Inflammatory macrophage (primary cell): Measurements from ENCODE around the gene SHB.

Source experiments
- DNase-seq, 2 donors: peaks; one replicate each; pipeline ENCODE4 v3.0.0-alpha.2; 2020 to 2022
- total RNA-seq, 18 experiments: gene quantifications; one replicate each; lab custom pipeline; 2026; ENCODE audit warnings: mixed read lengths in 6 of 18, inconsistent platforms in 2 of 18; lab: John Stamatoyannopoulos, UW

The SHB gene, protein sequence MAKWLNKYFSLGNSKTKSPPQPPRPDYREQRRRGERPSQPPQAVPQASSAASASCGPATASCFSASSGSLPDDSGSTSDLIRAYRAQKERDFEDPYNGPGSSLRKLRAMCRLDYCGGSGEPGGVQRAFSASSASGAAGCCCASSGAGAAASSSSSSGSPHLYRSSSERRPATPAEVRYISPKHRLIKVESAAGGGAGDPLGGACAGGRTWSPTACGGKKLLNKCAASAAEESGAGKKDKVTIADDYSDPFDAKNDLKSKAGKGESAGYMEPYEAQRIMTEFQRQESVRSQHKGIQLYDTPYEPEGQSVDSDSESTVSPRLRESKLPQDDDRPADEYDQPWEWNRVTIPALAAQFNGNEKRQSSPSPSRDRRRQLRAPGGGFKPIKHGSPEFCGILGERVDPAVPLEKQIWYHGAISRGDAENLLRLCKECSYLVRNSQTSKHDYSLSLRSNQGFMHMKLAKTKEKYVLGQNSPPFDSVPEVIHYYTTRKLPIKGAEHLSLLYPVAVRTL
- 0.52 to 27.8 (median 10.3) reads per million in 18 experiments for total RNA-seq

DNA sequence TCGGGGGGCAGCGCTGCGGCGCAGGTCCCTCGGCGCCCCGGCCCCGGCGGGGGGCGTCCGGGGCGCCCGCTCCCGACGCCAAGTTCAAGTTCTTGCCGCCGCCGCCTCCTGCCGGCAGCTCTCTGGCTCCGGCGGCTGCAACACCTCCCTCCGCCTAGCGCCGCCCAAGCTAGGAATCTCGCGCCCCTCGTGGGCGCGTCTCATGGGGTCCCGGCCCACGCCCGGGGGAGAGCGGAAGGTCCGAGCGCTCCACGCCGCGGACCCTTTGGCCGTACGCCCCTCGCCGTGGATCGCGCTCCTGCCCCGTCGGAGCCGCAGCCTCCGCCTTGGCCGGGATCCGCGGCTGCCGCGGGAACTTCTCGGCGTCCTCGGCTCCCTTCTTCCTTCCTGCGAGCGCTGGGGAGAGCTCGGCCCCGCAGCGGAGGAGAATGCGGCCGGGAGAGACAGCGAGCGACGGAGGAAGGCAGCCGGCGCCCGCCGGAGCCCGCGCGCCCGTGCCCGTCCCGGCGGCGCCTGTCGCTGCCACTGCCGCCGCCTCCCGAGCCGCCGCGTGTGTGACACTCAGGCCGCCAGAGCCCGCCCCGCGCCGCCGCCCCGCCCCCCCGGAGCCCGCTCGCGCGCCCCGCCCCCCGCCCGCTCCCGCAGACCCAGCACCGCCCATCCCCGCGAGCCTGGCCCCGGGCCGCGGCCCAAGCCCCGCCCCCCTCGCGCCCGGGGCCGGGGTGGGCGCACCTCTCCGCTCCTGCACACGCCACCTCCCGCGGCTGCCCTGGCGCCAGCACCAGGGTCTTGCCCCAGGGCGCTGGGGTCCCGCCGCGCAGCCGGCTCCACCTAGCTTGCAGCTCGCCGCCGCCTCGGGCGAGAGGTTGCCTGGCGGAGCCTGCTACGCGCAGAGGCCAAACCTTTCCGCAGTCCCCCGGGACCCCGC lies at the start of gene SHB:
SHB (minus strand) TSS at position 527 of the 928 bp plus-strand sequence. CDS start 582 bp downstream, outside the sequence.
- peak; percentile 59 to 88 for DNase-seq

DNA sequence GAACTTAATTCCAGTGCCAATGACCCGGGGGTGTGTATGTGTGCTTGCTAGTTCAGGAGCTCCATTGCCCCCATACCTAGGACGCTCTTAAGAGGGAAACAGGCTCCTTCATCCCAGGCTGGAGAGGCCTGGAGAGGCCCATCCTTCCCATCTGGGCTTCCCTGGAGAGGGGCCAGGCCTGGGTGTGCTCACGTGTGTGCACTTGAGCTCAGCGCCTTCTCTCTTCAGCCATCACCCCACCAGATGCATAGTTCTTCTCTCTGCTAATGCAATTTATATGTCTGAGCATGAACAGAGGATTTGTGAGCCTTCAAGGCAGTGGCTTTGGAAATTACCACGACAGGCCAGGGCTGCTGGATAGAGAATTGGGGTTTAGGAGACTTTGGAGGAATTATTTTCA lies 48.6 kb upstream of the SHB start:
- DNase-seq: no peak

DNA sequence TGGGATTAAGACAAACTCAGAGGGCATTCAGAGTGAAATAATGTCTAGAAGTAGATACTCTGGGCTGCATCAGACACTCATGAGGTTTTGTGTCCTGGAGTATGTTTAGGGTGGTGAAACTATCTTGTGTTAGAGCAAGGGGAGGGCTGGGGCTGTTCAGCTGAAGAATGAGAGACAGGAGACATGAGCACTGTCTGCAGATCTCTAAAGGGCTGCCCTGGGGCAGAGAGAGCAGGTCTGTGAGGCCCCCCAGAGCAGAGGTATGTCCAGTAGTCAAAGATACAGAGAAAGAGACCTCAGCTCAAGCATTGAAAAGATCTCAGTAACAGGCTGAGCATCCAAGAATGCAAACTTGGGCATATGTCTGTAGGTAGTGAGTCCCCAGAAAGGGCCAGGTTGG lies 45.9 kb upstream of the SHB start:
- no peak for DNase-seq

DNA sequence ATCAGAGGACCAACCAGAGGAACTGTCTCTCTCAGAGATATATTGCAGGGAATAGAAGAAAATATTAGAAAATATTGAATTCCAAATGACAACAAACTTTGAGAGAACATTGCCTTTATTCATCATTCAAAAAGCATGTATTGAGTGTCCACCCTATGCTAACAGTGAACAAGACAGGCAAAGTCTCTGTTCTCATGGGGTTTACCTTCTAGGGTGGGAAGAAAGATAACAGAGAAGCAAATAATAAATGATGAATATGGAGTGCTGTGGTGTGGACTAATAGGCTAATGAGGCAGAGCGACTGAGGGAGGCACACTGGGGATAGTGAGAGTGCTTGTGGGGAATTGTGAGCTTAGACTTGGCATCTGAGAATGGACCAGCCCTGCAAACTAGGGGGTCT lies 43.4 kb upstream of the SHB start:
- DNase-seq: no peak

DNA sequence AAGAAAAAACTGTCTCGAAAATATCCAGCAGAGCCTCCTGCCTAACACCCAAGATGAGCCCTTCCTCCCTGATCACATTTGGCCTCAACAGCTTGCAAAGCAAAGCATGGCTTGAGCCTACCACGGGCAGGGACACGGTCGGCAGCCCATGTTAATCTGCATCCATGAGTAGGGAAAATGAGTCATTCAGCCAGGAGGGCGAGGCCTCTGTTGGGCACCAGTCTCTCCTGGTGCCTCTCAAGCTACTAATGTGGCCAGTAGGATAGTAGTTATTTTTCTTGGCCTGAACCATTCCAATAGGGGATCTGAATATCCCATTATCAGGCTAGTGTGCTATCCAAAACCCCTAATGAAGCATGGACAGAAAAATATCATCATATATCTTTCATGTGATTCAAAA lies 43.0 kb upstream of the SHB start:
- DNase-seq: no peak

DNA sequence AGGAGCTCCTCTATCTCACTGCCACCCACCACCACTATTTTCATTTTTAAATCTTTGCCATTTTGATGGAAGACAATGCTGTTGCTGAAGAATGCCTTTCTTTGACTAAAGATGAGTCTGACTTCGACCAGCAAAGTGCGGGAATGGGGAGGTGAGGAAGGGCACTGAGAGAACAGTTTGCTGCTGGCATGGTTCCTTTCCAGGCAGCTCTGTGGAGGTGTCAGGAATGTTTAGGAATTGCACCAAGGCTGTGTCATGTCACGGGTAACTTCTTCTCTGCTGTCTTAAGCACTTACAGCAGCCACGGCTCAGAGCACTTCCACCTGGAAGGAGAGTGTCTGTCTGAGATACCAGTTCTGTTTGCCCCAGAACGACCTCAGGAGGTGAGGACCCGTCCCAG lies 41.4 kb upstream of the SHB start:
- no peak for DNase-seq

DNA sequence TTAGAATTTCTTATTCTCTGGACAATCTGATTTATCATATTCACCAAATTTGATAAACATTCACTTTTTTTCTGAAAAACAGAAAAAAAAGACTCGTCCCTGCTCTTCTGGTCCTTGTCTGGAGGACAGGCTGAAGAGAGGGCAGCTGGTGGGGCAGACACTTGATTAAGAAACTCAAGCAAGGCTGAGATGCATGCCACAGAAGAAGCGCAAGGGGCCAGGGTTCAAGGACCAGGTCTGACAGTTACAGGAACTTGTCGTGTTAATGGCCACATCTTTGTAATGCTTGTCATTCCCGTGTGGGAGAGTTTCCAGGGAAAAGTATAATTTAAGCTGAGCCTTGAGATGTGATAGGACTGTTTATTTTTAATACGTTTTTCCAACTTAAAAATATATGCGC lies 40.6 kb upstream of the SHB start:
- no peak for DNase-seq

DNA sequence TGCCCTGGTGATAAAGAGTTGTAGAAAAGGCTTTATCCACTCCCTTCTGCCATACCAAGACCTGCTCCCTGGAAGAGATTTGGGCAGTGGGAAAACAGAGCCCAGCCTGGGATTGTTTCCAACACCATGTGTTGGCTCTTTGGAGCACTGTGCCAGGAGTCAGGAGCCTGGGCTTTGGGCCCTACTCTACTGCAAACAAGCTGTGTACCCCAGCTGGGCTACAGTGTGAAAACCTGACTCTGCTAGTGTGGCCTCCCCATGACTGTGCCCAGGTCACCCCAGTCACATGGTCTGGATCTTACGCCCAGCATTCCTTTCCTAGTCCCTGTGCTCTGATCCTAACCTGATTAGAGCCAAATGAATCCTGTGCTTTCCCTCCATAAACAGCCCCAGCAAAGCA lies 39.3 kb upstream of the SHB start:
- no peak for DNase-seq

DNA sequence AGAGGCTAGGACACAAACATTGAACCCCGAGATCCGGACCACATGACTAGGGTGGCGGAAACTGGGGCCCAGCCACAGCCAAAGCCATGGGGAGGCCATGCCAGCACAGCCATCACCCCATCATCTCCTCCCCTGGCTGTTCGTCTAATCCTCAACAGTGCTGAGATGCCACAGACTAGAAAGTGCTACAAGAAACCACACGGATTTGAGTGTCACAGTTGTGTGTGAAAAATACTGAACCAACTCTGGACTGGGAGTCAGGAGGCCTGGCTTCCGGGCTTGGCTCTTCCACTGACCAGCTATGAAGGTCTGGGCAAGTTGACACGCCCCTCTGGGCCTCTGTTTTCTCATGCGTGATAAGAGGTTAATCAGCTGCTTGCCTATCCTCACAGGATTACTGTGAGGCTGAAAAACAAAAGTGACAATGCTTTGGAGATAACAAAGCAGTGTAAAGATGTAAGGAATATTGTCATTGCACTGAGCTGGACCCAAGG lies 38.8 kb upstream of the SHB start:
- DNase-seq: no peak

DNA sequence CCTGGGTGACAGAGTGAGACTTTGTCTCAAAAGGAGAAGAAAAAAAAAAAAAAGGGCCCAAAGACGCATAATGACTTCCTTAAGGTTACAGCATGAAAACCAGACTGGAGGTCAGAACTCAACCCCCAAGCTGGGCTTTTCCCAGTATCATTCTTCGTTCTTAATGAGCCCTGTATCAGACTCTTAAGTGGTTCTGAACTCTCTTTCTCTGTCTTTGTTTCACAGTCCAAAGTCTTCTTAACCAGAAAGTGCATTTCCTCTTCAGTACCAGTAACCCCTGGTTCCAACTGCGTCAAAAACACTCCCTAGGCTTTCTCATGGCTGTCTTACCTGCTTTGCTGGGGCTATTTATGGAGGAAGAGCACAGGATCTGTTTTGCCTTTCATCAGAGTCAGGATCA lies 38.4 kb upstream of the SHB start:
- DNase-seq: no peak

DNA sequence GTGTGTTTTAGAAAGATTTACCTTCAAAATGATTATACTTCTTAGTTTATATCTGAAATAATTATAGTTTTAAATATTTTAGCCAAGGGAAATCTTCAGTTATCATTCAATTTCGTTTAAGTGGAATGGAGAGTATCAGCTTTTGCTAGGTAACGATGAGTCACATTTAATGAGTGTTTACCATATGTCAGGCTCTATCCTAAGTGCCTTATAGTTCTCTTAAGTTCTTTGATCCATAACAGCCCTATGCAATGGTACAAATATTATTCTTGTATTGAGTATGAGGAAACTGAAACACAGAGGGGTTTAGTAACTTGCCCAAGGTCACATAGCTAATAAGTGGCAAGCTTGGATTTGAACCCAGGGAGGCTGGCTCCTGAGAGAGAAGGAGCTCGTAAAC lies 37.5 kb upstream of the SHB start:
- DNase-seq: no peak

DNA sequence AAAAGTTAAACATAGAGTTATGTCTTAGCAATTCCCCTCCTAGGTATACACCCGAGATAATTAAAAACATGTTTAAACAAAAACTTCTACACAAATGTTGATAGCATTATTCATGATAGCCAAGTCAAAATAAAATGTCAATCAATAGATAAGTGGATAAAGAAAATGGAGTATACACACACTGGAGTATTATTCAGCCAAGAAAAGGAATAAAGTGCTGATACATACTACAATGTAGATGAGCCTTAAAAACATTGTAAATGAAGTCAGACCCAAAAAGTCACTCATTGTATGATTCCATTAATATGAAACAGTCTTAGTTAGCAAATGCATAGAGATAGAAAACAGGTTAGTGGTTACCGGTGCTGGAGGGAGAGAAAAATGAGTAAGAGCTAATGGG lies 34.3 kb upstream of the SHB start:
- DNase-seq: no peak

DNA sequence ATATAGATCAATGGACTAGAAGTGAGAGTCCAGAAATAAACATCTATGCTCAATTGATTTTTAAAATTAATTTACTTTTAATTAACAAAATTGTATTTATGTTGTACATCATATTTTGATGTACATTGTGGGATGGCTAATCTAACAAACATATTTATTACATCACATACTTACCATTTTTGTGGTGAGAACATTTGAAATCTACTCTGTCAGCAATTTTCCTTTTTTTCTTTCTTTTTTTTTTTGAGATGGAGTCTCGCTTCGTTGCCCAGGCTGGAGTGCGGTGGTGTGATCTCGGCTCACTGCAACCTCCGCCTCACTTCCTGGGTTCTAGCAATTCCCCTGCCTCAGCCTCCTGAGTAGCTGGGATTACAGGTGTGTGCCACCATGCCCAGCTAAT lies 32.4 kb upstream of the SHB start:
- no peak for DNase-seq

DNA sequence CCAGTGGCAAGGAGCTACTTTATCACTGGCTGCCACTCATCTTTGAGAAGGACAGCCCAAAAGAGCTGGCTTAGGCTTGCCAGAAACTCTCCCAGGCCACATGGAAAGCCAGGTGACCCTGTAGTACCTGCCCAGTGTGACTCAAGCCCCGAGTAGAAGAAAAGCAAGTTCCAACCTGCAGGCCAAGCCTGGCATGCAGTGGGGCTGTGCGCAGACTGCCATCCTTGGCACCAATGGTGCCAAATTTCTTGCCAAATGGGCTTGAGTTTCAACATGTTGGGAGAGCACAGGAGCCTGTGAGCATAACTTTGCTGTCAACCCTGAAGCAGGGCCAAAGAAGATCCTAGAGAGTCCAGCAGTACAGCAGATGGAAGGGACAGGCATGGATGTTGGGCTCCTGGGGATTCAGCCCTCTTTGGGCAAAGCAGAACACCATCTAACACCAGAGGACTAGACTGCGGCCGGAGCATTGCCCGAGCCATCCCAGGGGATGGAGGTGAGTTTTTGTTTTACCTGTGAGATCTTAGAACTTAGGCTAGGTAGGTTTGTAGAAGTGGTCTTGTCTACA lies 27.3 kb upstream of the SHB start:
- no peak for DNase-seq

DNA sequence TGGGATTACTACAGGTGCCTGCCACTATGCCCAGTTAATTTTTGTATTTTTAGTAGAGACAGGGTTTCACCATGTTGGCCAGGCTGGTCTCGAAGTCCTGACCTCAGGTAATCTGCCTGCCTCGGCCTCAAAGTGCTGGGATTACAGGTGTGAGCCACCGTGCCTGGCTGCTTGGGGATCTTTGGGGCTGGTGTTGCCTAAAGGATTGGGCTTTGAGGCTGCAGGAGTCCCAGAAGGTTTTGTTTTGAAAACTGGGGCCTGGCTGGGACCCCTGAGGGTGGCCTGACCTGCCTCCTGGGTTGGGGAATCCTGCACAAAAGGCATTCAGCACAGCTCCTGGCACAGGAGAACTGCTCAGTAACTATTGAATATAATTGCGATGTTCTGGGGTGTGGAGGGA lies 25.1 kb upstream of the SHB start:
- DNase-seq: no peak

DNA sequence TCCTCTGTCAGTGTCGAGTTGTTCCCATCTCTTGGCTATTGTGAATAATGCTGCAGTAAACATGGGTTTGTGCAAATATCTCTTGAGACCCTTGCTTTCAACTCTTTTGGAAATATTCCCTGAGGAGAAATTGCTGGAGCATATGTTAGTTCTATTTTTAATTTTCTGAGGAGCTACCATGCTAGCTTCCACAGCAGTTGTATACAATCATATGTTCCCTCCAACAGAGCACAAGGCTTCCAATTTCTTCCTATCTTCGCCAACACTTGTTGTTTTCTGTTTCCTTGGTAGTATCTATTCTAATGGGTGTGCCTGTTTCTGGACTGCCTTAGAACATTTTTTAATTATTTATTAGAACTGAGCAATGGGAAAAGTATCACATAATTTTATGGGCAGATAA lies 23.6 kb upstream of the SHB start:
- no peak for DNase-seq

DNA sequence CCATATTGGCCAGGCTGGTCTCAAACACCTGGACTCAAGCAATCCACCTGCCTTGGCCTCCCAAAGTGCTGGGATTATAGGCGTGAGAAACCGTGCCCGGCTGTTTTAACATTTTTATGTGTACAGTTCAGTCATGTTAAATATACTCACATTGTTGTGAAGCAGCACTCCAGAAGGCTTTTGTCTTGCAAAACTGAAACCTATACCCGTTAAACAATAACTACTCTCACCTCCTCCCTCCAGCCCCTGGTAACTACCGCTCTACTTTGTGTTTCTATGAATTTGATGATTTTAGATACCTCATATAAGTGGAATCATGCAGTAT lies 23.1 kb upstream of the SHB start:
- DNase-seq: no peak

DNA sequence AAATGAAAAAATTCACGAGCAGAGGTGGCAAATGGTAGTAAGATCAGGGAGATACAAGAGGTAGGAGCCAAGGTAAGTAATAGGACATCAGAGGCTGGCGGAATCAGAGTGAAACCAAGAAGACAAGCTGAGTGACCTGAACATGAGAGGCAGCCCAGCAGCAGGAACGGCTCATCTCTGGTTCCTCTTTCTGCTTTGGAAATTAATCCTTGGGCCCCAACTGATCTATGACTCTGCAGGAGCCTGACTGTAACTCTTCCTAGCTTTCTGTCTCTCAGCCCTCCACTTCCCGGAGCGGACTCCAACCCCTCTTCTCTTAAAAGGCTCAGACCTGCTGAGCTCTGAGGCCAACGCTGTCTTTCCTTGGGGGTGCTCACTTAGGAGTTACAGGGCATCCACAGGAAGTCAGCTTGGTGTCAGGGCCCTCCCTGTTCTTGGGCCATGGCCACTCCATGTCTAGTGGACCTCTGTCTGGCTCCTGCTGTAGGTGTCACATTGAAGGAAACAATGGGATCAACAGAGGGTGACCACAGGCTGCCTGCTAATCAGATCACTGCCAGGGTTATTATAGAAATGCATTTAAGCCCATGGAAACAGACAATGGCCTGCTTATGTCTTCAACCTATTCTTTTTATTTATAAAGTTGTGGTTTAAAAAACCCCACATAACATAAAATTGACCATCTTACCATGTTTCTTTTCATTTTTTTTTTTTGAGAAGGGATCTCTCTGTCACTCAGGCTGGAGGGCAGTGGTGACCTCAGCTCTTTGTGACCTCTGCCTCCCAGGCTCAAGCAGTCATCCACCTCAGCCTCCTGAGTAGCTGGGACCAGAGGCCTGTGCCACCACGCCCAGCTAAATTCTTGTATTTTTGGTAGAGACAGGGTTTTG lies 22.5 kb upstream of the SHB start:
- peak; percentile 34 to 37 for DNase-seq

DNA sequence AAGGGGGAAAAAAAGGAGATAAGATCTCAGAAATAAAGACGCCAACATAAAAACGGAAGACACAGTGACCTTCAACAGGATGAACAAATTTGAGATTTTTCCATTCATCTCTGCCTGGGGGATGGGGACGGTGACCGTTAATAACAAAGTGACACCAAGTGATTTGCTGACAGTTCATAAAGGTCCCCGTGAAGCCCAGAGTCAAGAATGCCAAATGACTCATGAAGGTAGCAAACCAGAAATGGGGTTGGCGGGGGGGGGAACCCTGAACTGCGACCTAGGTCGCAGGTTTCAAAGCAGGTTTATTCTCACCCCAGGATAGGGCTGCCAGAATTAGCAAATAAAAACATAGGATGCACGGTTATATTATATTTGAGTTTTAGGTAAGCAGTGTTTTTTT lies 21.1 kb upstream of the SHB start:
- DNase-seq: no peak

DNA sequence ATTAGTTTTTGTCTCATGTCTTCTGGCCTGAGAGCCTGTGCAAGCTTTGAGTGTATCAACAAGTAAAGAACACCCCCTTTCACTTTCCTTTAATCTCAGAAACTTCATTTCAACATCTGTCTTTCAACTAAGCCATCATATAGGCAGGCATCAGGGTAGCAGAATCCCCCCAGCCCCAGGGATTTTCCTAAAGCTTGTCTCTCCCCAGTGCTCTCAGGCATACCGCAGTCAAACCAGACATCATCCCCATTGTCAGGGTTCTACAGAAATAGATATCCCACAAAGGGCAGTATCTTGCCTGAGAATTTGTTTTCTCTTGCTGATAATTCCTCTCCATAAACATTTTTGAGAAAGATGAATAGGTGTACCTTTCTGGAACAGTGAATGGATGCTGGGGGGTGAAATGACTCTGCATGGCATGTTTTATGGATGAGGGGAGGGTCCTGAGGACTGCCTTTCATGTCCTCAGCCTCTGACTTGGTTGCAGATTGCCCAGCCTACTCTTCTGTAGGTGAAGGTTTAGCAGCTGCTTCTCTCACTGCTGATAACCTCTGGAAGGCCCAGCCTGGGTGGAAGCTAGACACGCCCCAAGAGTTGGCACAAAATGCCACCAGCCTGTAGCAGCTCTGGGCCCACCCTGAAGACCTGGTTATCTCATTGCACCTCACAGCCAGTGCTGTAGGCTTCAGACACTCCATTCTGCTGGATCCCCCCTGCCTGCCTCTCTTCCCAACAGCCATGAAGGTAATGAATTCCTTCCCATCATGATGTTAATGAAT lies 20.5 kb upstream of the SHB start:
- DNase-seq: no peak
